Measurements from ENCODE around the gene SCP2.

GRCh38 chr1:53073287-53073686 is 146.2 kb downstream of the SCP2 start:
- TF ChIP-seq, protein P1, sequence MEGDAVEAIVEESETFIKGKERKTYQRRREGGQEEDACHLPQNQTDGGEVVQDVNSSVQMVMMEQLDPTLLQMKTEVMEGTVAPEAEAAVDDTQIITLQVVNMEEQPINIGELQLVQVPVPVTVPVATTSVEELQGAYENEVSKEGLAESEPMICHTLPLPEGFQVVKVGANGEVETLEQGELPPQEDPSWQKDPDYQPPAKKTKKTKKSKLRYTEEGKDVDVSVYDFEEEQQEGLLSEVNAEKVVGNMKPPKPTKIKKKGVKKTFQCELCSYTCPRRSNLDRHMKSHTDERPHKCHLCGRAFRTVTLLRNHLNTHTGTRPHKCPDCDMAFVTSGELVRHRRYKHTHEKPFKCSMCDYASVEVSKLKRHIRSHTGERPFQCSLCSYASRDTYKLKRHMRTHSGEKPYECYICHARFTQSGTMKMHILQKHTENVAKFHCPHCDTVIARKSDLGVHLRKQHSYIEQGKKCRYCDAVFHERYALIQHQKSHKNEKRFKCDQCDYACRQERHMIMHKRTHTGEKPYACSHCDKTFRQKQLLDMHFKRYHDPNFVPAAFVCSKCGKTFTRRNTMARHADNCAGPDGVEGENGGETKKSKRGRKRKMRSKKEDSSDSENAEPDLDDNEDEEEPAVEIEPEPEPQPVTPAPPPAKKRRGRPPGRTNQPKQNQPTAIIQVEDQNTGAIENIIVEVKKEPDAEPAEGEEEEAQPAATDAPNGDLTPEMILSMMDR (IDR thresholded peaks at IDR 0.05), result no peak
- no peak for TF ChIP-seq IRF3 (IDR thresholded peaks at IDR 0.05; ENCODE audit: low read depth, low read length)
- no peak for TF ChIP-seq FOSL2 (IDR thresholded peaks at IDR 0.05; ENCODE audit: borderline replicate concordance, low read depth)
- no peak for TF ChIP-seq RAD21 (IDR thresholded peaks at IDR 0.05; ENCODE audit: low read length)
- no peak for TF ChIP-seq RFX5 (IDR thresholded peaks at IDR 0.05; ENCODE audit: low read length)
- no peak for TF ChIP-seq USF1 (IDR thresholded peaks at IDR 0.05; ENCODE audit: borderline replicate concordance, low read depth)
- TF ChIP-seq EZH2phosphoT487 (IDR thresholded peaks at IDR 0.05; ENCODE audit: borderline replicate concordance, low read depth), result no peak
- no peak for TF ChIP-seq TEAD4 (IDR thresholded peaks at IDR 0.05; ENCODE audit: borderline replicate concordance, insufficient read depth)
- TF ChIP-seq RCOR1 (IDR thresholded peaks at IDR 0.05; ENCODE audit: low read length), result no peak

Data from SK-N-SH (cell line).